RWPE2 (cell line): ENCODE measurements around the gene PPP1R1B.
"Not testable (repeated sequence)": the region's sequence is repeated elsewhere in the genome, so short reads cannot be mapped to it uniquely, and the experiment has no call there.

Experiments
- ATAC-seq: fragments of 200-7000 bp; cut with Tn5 transposase; 3 replicates; pipeline ENCODE4 v1.9.1; 2021; ENCODE audit warnings: low read depth
- DNase-seq: peaks from one replicate; pipeline ENCODE4 v3.0.0-alpha.2; 2020; ENCODE audit warnings: low spot score
- H3K27ac ChIP-seq: fragments of 450-650 bp; 2 replicates; pipeline ENCODE4 v1.5.1; 2017; ENCODE audit warnings: mild to moderate bottlenecking; ENCODE audit not compliant: poor library complexity, severe bottlenecking
- H3K27me3 ChIP-seq: fragments of 250-450 bp; sonication (Bioruptor Pico); 2 replicates; pipeline ENCODE4 v1.5.1; 2021; ENCODE audit warnings: mild to moderate bottlenecking, moderate library complexity; ENCODE audit not compliant: insufficient read depth, poor library complexity, severe bottlenecking
- H3K36me3 ChIP-seq: fragments of 250-450 bp; sonication (Bioruptor Pico); 2 replicates; pipeline ENCODE4 v1.5.1; 2020; ENCODE audit warnings: low read depth, mild to moderate bottlenecking, moderate library complexity
- H3K4me1 ChIP-seq: fragments of 250-450 bp; sonication (Bioruptor Pico); 2 replicates; pipeline ENCODE4 v1.5.1; 2021; ENCODE audit warnings: mild to moderate bottlenecking, moderate library complexity; ENCODE audit not compliant: insufficient read depth, poor library complexity, severe bottlenecking
- H3K4me3 ChIP-seq: fragments of 250-450 bp; sonication (Bioruptor Pico); 2 replicates; pipeline ENCODE4 v1.5.1; 2021; ENCODE audit warnings: mild to moderate bottlenecking, moderate library complexity; ENCODE audit not compliant: severe bottlenecking
- H3K9me3 ChIP-seq: fragments of 250-450 bp; sonication (Bioruptor Pico); 2 replicates; pipeline ENCODE4 v1.5.1; 2021; ENCODE audit warnings: mild to moderate bottlenecking, moderate library complexity; ENCODE audit not compliant: severe bottlenecking
- TF ChIP-seq, protein P1 (sequence below): fragments of 450-650 bp; IDR thresholded peaks from one replicate; pipeline ENCODE4 v1.5.1; 2017; ENCODE audit warnings: mild to moderate bottlenecking, moderate library complexity; ENCODE audit not compliant: poor library complexity, severe bottlenecking

PPP1R1B gene

DNA sequence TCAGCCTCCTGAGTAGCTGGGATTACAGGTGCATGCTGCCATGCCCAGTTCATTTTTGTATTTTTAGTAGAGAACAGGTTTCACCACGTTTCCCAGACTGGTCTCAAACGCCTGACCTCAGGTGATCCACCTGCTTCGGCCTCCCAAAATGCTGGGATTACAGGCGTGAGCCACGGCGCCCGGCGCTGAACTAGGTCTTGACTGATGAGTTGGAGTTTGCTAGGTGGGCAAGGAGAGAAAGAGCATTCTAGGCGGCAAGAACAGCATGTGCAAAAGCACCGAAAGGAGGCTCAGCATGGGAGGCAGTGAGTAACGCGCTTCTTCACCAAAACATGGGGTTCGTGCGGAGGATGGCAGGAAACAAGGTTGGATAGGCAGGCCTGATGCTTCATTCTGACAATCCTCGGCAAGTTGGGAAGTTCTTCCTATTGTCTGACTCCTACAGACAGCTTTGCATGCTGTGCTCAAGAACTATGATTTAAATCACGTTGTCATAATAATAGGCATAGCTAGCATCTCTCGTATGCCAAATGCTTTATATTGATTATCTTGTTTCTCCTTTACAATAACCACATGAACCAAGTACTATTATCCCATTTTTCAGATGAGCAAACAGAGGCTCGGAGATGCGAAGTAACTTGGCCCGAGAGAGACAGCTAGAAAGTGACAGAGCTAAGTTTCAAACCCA is 45.5 kb upstream of the PPP1R1B start:
- H3K27me3 ChIP-seq, result no peaks in the 10 kb centered on the region
- no peak for DNase-seq
- no peak overlapping the region for H3K27ac ChIP-seq
- TF ChIP-seq, protein P1, sequence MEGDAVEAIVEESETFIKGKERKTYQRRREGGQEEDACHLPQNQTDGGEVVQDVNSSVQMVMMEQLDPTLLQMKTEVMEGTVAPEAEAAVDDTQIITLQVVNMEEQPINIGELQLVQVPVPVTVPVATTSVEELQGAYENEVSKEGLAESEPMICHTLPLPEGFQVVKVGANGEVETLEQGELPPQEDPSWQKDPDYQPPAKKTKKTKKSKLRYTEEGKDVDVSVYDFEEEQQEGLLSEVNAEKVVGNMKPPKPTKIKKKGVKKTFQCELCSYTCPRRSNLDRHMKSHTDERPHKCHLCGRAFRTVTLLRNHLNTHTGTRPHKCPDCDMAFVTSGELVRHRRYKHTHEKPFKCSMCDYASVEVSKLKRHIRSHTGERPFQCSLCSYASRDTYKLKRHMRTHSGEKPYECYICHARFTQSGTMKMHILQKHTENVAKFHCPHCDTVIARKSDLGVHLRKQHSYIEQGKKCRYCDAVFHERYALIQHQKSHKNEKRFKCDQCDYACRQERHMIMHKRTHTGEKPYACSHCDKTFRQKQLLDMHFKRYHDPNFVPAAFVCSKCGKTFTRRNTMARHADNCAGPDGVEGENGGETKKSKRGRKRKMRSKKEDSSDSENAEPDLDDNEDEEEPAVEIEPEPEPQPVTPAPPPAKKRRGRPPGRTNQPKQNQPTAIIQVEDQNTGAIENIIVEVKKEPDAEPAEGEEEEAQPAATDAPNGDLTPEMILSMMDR, result no peak
- H3K4me1 ChIP-seq, result no peaks in the 10 kb centered on the region
- ATAC-seq, result no peak
- no peaks in the 10 kb centered on the region for H3K36me3 ChIP-seq
- H3K9me3 ChIP-seq, result no peaks in the 10 kb centered on the region
- H3K4me3 ChIP-seq, result no peak overlapping the region

DNA sequence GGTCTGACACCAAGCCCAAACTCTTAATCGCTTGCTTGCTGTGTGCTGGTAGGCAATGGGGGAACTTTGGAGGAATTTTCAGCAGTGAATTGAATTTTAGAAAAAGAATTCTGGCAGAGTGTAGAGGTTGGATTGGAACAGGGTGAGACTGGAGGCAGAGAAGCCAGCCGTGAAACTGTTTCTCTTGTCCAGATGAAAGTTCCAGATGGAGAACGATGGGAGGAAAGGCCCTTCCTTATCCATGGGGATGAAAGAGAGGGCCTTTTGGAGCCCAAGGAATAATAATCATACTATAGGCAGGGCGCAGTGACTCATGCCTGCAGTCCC is 45.0 kb upstream of the PPP1R1B start:
- Histone ChIP-seq H3K4me3 (no peak overlapping the region), H3K27me3 (no peaks in the 10 kb centered on the region), H3K4me1 (no peaks in the 10 kb centered on the region), H3K36me3 (no peaks in the 10 kb centered on the region), H3K27ac (no peak overlapping the region), H3K9me3 (no peaks in the 10 kb centered on the region)
- DNase-seq, result no peak
- ATAC-seq, result no peak
- TF ChIP-seq, protein P1, result no peak

DNA sequence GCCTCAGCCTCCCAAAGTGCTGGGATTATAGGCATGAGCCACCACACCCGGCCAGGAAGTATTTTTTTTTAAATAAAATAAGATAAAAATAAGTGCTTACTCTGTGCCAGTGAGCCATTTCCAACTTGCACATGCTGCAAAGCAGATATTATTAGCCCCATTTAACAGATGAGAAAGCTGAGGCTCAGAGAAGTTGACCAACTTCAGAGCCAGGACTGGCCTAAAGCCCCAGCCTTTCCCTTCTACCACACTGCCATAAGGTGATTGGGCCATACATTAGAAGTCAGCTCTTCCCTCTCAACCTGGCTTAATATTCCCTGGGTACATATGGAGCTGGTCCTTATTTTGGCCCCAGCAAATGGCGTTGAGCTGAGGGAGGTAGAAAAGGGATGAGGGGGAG is 44.1 kb upstream of the PPP1R1B start:
- H3K36me3 ChIP-seq, result no peaks in the 10 kb centered on the region
- DNase-seq (no peak), ATAC-seq (no peak)
- no peak overlapping the region for H3K27ac ChIP-seq
- H3K4me1 ChIP-seq, result no peaks in the 10 kb centered on the region
- H3K27me3 ChIP-seq, result no peaks in the 10 kb centered on the region
- H3K4me3 ChIP-seq, result no peak overlapping the region
- TF ChIP-seq, protein P1, result no peak
- H3K9me3 ChIP-seq, result no peaks in the 10 kb centered on the region

DNA sequence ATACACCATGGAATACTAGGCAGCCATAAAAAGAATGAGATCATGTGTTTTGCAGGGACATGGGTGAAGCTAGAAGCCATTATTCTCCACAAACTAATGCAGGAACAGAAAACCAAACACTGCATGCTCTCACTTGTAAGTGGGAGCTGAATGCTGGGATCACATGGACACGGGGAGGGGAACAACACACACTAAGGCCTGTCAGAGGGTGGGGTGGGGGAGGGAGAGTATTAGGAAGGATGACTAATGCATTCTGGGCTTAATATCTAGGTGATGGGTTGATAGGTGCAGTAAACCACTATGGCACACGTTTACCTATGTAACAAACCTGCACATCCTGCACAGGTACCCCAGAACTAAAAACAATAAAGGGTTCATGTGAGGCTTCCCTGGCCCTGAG is 36.6 kb upstream of the PPP1R1B start:
- not testable (repeated sequence) for H3K4me3 ChIP-seq, DNase-seq, H3K4me1 ChIP-seq, ATAC-seq, H3K36me3 ChIP-seq, H3K27ac ChIP-seq, H3K9me3 ChIP-seq
- peaks cover 11% of the 10 kb centered on the region for H3K27me3 ChIP-seq

DNA sequence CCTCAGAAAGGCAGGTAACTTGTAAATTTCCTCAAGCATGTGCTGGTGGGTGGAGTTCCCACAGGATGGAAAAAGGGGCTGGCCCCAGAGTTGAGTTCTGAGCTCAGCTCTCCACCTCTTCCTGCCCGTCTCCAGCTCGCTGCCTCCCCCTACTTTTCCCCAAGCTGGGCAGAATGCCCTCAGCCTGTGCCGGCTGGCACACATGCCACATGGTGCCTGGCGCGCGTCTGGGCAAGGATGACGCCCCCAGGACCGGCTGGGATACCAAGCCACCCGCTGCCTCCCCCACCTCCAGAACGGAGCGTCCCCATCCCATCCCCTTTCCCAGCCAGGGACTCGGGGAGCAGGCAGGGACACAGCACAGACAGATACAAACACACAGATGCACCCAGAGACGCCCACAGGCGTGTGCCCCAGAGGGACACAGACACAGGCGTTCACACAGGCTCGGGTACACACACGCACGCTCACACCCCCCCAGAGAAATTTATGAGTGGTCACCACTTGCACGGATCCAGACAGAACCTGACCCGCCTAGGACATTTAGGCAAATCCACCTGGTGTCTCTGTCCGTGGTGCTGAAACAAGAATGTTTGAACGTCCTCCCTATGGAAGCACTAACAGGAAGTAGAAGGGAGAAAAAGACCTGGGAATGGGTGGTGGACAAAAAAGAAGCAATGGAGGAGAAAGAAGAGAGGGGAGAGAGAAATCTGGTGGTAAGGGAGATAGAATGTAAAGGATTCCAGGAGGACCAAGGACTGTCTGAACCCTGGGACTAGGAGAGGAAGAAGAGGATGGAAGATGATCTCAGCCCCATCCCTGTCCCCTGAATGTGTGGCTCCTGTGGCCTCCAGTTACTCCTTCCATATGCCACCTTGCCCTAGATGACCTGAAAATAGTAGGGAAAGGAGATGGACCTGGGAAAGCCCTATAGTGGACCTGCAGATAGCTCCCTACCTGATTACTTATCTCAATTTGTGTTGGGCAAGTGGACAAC is 34.5 kb upstream of the PPP1R1B start:
- Histone ChIP-seq H3K27me3 (peaks cover 31% of the 10 kb centered on the region), H3K4me1 (no peaks in the 10 kb centered on the region), H3K27ac (no peak overlapping the region), H3K4me3 (no peak overlapping the region), H3K36me3 (no peaks in the 10 kb centered on the region), H3K9me3 (no peaks in the 10 kb centered on the region)
- TF ChIP-seq, protein P1, result no peak
- DNase-seq (no peak), ATAC-seq (no peak; the same call in 2 of the 3 replicates)
